ENCODE results near the gene C4orf51. TPM values are rescaled to one million over a fixed set of nuclear protein-coding genes. Genes with fewer than 3 reads are reported as not detected.

The C4orf51 gene
- total RNA-seq, 4 donors from 2014 or later: not detected

DNA sequence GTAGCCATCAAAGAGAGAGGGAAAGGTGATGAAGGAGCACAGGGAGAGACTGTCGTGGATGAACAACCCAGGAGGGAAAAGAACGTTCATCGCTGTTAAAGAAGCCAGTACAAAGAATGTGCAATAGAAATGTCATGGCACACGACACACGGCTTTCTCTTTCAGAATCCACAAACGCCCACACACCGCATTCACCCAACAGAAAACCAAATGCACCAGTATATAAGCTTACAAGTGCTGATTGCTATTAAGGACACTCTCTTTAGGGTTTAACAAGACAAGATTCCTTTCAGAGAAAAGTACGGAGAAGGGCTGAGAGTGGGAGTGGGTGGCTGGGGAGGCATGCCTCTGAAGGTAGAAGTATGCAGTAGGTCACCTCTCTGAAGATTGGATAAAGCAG, 80.2 kb downstream of the C4orf51 start:
- TF ChIP-seq POLR2A (IDR thresholded peaks at IDR 0.05) (no peak), CTCF (IDR thresholded peaks at IDR 0.05) (no peak)
- no peak overlapping the region for H3K4me3 ChIP-seq
- no peak overlapping the region for H3K27ac ChIP-seq
- DNase-seq: no peak
- no peaks in the 10 kb centered on the region for H3K4me1 ChIP-seq
- H3K9me3 ChIP-seq: no peaks in the 10 kb centered on the region
- intact Hi-C loops (cut with DNase I; ENCODE audit: low total_unique reads): no loop called here
- H3K27me3 ChIP-seq: no peaks in the 10 kb centered on the region
- no peaks in the 10 kb centered on the region for H3K36me3 ChIP-seq

DNA sequence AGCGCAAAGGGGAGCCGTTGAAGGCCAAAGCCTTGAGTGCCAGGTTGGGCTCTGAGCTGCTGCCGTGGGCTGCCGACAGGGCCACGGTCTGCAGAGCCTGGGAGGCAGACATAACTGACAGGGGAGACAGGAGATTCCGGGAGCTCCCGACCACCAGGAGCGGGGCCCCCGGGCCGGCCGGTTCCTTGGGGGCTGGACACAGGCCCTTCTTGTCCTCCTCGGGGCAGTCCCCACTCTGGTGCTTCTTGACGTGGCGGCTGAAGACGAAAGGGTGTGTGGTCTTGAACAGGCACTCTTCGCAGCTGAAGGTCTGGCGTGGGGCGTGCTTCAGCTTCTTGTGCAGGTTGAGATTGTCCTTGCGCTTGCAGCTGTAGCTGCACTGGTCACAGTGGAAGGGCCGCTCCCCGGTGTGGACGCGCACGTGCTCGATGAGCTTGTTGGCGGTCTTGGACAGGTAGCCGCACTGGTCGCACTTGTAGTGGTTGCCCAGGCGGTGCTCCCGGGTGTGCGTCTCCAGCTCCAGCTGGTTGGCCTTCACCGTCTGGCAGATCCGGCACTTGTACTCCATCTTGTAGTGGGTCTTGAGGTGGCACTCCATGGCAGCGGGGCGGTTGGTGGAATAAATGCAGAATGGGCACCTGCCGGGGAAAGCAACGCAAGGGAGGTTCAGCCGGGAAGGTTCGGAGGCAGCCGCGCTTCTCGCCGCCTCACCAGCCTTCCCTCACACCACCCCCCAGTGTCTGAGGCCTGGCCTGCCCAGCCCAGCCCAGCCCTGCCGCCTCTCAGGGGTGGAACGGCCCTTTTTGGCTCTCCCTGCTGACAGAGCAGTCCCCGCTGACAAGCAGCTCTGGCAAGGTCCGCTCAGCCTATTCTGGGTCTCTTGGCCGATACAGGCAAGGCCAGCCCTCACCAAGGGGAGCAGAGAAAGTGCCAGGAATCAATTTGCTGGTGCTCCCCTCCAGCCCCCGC, 81.3 kb downstream of the C4orf51 start:
- TF ChIP-seq CTCF (IDR thresholded peaks at IDR 0.05) (no peak), POLR2A (IDR thresholded peaks at IDR 0.05) (no peak)
- intact Hi-C loops (cut with DNase I; ENCODE audit: low total_unique reads): no loop called here
- DNase-seq: no peak
- no peak overlapping the region for H3K4me3 ChIP-seq
- no peaks in the 10 kb centered on the region for H3K36me3 ChIP-seq
- no peaks in the 10 kb centered on the region for H3K4me1 ChIP-seq
- H3K9me3 ChIP-seq: no peaks in the 10 kb centered on the region
- no peaks in the 10 kb centered on the region for H3K27me3 ChIP-seq
- no peak overlapping the region for H3K27ac ChIP-seq

DNA sequence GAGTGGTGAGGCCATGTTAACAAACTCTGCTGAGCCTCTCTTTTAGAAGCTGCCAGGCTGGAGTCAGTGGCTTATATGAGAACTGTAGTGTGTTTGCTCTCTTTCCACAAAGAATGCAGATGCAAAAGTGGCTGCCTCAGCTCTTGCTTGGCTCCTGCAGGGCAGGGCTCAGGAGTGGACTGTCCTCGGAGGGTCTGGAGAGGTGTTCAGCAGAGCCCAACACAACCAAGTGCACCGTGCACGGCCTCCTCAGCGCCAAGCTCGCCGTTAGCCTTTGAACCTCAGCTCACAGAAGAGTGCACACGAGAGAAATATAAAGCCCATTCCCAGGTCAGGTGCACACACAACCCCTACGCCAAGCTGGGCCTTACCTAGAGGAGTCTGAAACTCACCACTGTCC, 82.8 kb downstream of the C4orf51 start:
- H3K36me3 ChIP-seq: no peaks in the 10 kb centered on the region
- no peaks in the 10 kb centered on the region for H3K4me1 ChIP-seq
- H3K9me3 ChIP-seq: no peaks in the 10 kb centered on the region
- intact Hi-C loops (cut with DNase I; ENCODE audit: low total_unique reads): no loop called here
- no peak overlapping the region for H3K27ac ChIP-seq
- no peak overlapping the region for H3K4me3 ChIP-seq
- H3K27me3 ChIP-seq: no peaks in the 10 kb centered on the region
- no peak for TF ChIP-seq CTCF (IDR thresholded peaks at IDR 0.05)
- no peak for DNase-seq

DNA sequence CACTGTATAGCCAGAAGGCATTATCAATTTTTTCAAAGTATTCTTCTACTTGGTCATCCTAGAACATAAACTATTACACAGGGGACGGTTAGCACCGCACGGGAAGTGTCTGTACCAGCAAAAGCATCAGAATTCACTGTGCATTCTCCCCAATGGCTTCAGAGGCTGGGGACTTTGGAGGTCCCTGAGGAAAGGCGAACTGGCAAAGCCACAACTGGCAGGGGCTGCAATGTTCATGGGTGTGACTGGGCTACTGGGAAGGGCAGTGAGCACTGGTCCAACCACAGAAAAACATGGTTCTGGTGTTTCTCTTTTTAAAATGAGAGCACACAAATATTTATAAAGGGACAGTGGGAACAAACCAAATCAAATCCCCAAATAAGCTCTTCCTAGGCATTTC, 83.5 kb downstream of the C4orf51 start:
- Histone ChIP-seq H3K9me3 (no peaks in the 10 kb centered on the region), H3K27me3 (no peaks in the 10 kb centered on the region), H3K27ac (no peak overlapping the region), H3K4me1 (no peaks in the 10 kb centered on the region), H3K4me3 (no peak overlapping the region), H3K36me3 (no peaks in the 10 kb centered on the region)
- intact Hi-C loops (cut with DNase I; ENCODE audit: low total_unique reads): no loop called here
- no peak for DNase-seq
- TF ChIP-seq POLR2A (IDR thresholded peaks at IDR 0.05) (no peak), CTCF (IDR thresholded peaks at IDR 0.05) (no peak)

DNA sequence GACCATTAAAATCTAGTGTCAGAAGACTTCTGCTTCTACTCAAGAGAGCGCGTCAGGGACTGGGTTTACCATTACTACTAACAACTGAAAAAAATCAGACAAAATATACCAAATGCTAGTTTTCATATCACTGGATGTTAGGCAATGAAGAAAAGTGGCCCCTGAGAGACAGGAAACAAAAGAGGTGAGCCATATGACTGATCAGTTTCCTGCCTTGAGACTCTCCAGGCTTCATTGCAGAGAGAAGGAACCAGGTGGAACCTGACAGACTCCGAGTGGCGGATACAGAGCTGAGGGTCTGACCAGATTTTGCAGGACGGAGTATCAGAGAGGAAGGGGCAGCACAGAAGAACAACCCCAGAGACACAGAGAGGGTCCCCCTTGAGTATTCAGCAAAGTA, 86.3 kb downstream of the C4orf51 start:
- Histone ChIP-seq H3K27me3 (no peaks in the 10 kb centered on the region), H3K27ac (no peak overlapping the region), H3K9me3 (no peaks in the 10 kb centered on the region), H3K36me3 (no peaks in the 10 kb centered on the region), H3K4me3 (no peak overlapping the region), H3K4me1 (no peaks in the 10 kb centered on the region)
- DNase-seq: no peak
- intact Hi-C loops (cut with DNase I; ENCODE audit: low total_unique reads): no loop called here
- TF ChIP-seq POLR2A (IDR thresholded peaks at IDR 0.05) (no peak), CTCF (IDR thresholded peaks at IDR 0.05) (no peak)

Data from uterus (tissue), 4 donors.